K562 (cell line): Measurements from ENCODE around the gene IGF1R. TPM values are rescaled to one million over a fixed set of nuclear protein-coding genes. Genes with fewer than 3 reads are reported as not detected.

Experiments used
- ATAC-seq: fragments of 200-7000 bp; cut with Tn5 transposase; 3 replicates; pipeline ENCODE4 v1.9.1; 2020; ENCODE audit warnings: moderate library complexity
- BruUV-seq: library from RNA; stranded (reverse); fragments of 400-500 nt; replicated peaks from 2 replicates; lab custom pipeline; 2021; lab: Mats Ljungman, UMichigan
- CTCF ChIA-PET: fragments of 300-600 bp; formaldehyde crosslinking; extraction: SDS; loops from one replicate; lab custom pipeline; 2021; ENCODE audit warnings: low intra/inter-chr PET ratio; lab: Yijun Ruan, JAX
- POLR2A ChIA-PET: fragments of 300-600, 350-650 bp; sonication (Branson Sonifier 250); formaldehyde crosslinking; extraction: SDS; loops from one replicate; lab custom pipeline; 2021; ENCODE audit warnings: antibody characterized with exemption, inconsistent platforms; lab: Yijun Ruan, JAX
- DNase-seq, 4 experiments: peaks; one replicate each; pipeline versions ENCODE4 v3.0.0 to v3.0.0-alpha.2; 2011 to 2018; ENCODE audit warnings: low spot score in 3 of 4, mixed read lengths in 3 of 4; ENCODE audit errors: extremely low read depth in 1 of 4
- FAIRE-seq: peaks from 2 replicates; lab custom pipeline; 2011; peaks lifted over from hg19 to GRCh38; lab: Jason Lieb, UNC
- H2AFZ ChIP-seq: 2 replicates; pipeline ENCODE4 v1.6.0; 2011; ENCODE audit warnings: low read depth, low read length, control low read depth, inconsistent platforms
- H3K27ac ChIP-seq: fragments of 200-600 bp; 3 replicates; pipeline ENCODE4 v1.8.0; 2011; ENCODE audit warnings: low read depth, mild to moderate bottlenecking, control low read depth, inconsistent platforms, low read length, moderate library complexity, mixed read lengths; ENCODE audit errors: extremely low read depth
- H3K27me3 ChIP-seq, 2 experiments: fragments of 300-600 bp in 1 of 2; 2 replicates in 1 of 2; 3 replicates in 1 of 2; pipeline versions ENCODE4 v1.6.0 to v1.8.0; 2011; ENCODE audit warnings: inconsistent platforms in 2 of 2, low read length in 2 of 2, mild to moderate bottlenecking in 1 of 2, mixed read lengths in 1 of 2, moderate library complexity in 1 of 2; ENCODE audit not compliant: control insufficient read depth in 2 of 2, insufficient read depth in 2 of 2
- H3K36me3 ChIP-seq: fragments of 300-600 bp; 3 replicates; pipeline ENCODE4 v1.8.0; 2011; ENCODE audit warnings: mild to moderate bottlenecking, low read length, inconsistent platforms; ENCODE audit not compliant: control insufficient read depth, insufficient read depth
- H3K4me1 ChIP-seq, 2 experiments: fragments of 200-600 bp in 1 of 2; replicated peaks in 1 of 2; 2 replicates in 1 of 2; 3 replicates in 1 of 2; pipeline versions ENCODE4 v1.5.1 to v1.8.0; 2011; ENCODE audit warnings: inconsistent platforms in 2 of 2, low read length in 2 of 2, mild to moderate bottlenecking in 1 of 2, mixed read lengths in 1 of 2, moderate library complexity in 1 of 2; ENCODE audit not compliant: control insufficient read depth in 2 of 2, insufficient read depth in 2 of 2
- H3K4me2 ChIP-seq: 2 replicates; pipeline ENCODE4 v1.6.1; 2011; ENCODE audit warnings: low read length, control low read depth, inconsistent platforms, mixed read lengths; ENCODE audit not compliant: insufficient read depth
- H3K4me3 ChIP-seq: fragments of 200-600 bp; sonication (generic), shearing (Covaris generic); 2 replicates; pipeline ENCODE4 v1.5.1; 2016; ENCODE audit warnings: control low read depth, inconsistent platforms
- H3K79me2 ChIP-seq: fragments of 200-600 bp; 3 replicates; pipeline ENCODE4 v1.8.0; 2011; ENCODE audit warnings: low read length, inconsistent platforms; ENCODE audit not compliant: control insufficient read depth, insufficient read depth
- H3K9ac ChIP-seq, 2 experiments: 2 replicates each; pipeline versions ENCODE4 v1.6.0 to v1.6.1; 2011; ENCODE audit warnings: low read depth in 2 of 2, low read length in 2 of 2, control low read depth in 1 of 2, inconsistent platforms in 1 of 2, mild to moderate bottlenecking in 1 of 2, mixed read lengths in 1 of 2; ENCODE audit not compliant: insufficient read depth in 1 of 2
- H3K9me1 ChIP-seq: one replicate; pipeline ENCODE4 v1.6.0; 2011; ENCODE audit warnings: inconsistent platforms, mild to moderate bottlenecking, low read length, moderate library complexity; ENCODE audit not compliant: control insufficient read depth, insufficient read depth
- H3K9me3 ChIP-seq: replicated peaks from 2 replicates; pipeline ENCODE4 v1.5.1; 2011; ENCODE audit warnings: low read depth, low read length, inconsistent platforms; ENCODE audit not compliant: control insufficient read depth, insufficient read depth
- H4K20me1 ChIP-seq: replicated peaks from 2 replicates; pipeline ENCODE4 v1.6.1; 2011; ENCODE audit warnings: low read length, inconsistent platforms, mixed read lengths; ENCODE audit not compliant: control insufficient read depth, insufficient read depth
- CREB3 ChIP-seq: fragments of 450-650 bp; conservative IDR thresholded peaks from 2 replicates; pipeline ENCODE4 v1.6.1; 2016; ENCODE audit warnings: missing genetic modification characterization, low read depth, mild to moderate bottlenecking, missing compliant biosample characterization, moderate library complexity
- HBP1 ChIP-seq: fragments of 450-650 bp; formaldehyde crosslinking; IDR thresholded peaks from 2 replicates; pipeline ENCODE4 v1.4.0; 2022; ENCODE audit warnings: missing genetic modification characterization
- NONO ChIP-seq, 2 experiments: fragments of 200-400 bp in 1 of 2; fragments of 450-650 bp in 1 of 2; formaldehyde crosslinking in 1 of 2; IDR thresholded peaks; 2 replicates each; pipeline ENCODE4 v1.6.1; 2017; ENCODE audit warnings: low read depth in 2 of 2, mild to moderate bottlenecking in 2 of 2, moderate library complexity in 2 of 2, low read length in 1 of 2
- NRF1 ChIP-seq, 2 experiments: fragments of 450-650 bp; IDR thresholded peaks in 1 of 2; conservative IDR thresholded peaks in 1 of 2; 2 replicates each; pipeline ENCODE4 v1.6.1; 2014; ENCODE audit warnings: mild to moderate bottlenecking in 2 of 2
- PRDM10 ChIP-seq: fragments of 450-650 bp; IDR thresholded peaks from 2 replicates; pipeline ENCODE4 v1.6.1; 2018; ENCODE audit not compliant: partially characterized antibody
- SMARCA4 ChIP-seq: fragments of 450-650 bp; IDR thresholded peaks from 2 replicates; pipeline ENCODE4 v1.6.1; 2016
- SRSF1 ChIP-seq: fragments of 200-400 bp; formaldehyde crosslinking; IDR thresholded peaks from 2 replicates; pipeline ENCODE4 v1.6.1; 2017; ENCODE audit warnings: mild to moderate bottlenecking, low read depth, low read length, moderate library complexity
- STAG1 ChIP-seq: sonication (generic); formaldehyde crosslinking; IDR thresholded peaks from 2 replicates; pipeline ENCODE4 v1.5.0; 2020; ENCODE audit warnings: missing genetic modification reagents, borderline replicate concordance
- TBL1XR1 ChIP-seq, 2 experiments: IDR thresholded peaks; 2 replicates each; pipeline ENCODE4 v1.6.1; 2012; ENCODE audit warnings: improper control_type of control experiment in 2 of 2, low read length in 2 of 2, mild to moderate bottlenecking in 1 of 2
- TFE3 ChIP-seq: fragments of 450-650 bp; formaldehyde crosslinking; IDR thresholded peaks from 2 replicates; pipeline ENCODE4 v1.4.0; 2020; ENCODE audit warnings: mild to moderate bottlenecking, mixed read lengths
- WGBS: fragments of 100-300 bp; shearing (Covaris generic); methylation state at CpG from one replicate; pipeline ENCODE4 v1.1.6; 2016; ENCODE audit warnings: low coverage, mixed read lengths; ENCODE audit not compliant: insufficient coverage; ENCODE audit errors: missing lambda C conversion rate; 5-methylcytosine and 5-hydroxymethylcytosine counted together
- in situ Hi-C: fragments of 300-500 bp; cut with MboI; formaldehyde crosslinking; loops from 4 replicates; pipeline ENCODE4 v1.15.0; 2018; ENCODE audit warnings: inconsistent platforms, mixed read lengths
- intact Hi-C: fragments of 100-400 bp; cut with micrococcal nuclease; formaldehyde crosslinking; loops from 2 replicates; pipeline ENCODE4 v1.14.2; 2022
- polyA plus RNA-seq, 8 experiments: library from polyadenylated mRNA; depleted of rRNA in 4 of 8; stranded (reverse) in 5 of 8; unstranded in 3 of 8; fragments of >200 nt; fragmentation: Nextera tagmentation in 2 of 8; fragmentation: Illumina TruSeq in 1 of 8; extraction: Ambion mirVana in 2 of 8; extraction: Trizol in 1 of 8; gene quantifications; 2 replicates each; pipeline versions ENCODE4 v1.2.1 to v1.2.3, GENCODE V29; 2011 to 2014; ENCODE audit warnings: inconsistent platforms in 1 of 8, missing spikeins in 1 of 8
- total RNA-seq, 7 experiments: library from RNA; depleted of rRNA in 6 of 7; stranded (reverse); fragments of >200 nt in 6 of 7; fragmentation: Illumina TruSeq in 2 of 7; extraction: Trizol in 2 of 7; gene quantifications; 2 replicates each; pipeline versions ENCODE4 v1.2.1 to v1.2.3, GENCODE V29; 2011 to 2021; ENCODE audit warnings: low replicate concordance in 1 of 7
- TF ChIP-seq, protein P1 (sequence below): sonication (generic); formaldehyde crosslinking; IDR thresholded peaks from 2 replicates; pipeline ENCODE4 v1.5.0; 2020; ENCODE audit warnings: missing genetic modification reagents

IGF1R gene
- total and polyA plus RNA-seq, 9 of the 15 experiments (the other 6 are each of a cell fraction or from before 2014, with no cell fraction given): 0.35 to 8.0 (median 1.6) TPM

DNA sequence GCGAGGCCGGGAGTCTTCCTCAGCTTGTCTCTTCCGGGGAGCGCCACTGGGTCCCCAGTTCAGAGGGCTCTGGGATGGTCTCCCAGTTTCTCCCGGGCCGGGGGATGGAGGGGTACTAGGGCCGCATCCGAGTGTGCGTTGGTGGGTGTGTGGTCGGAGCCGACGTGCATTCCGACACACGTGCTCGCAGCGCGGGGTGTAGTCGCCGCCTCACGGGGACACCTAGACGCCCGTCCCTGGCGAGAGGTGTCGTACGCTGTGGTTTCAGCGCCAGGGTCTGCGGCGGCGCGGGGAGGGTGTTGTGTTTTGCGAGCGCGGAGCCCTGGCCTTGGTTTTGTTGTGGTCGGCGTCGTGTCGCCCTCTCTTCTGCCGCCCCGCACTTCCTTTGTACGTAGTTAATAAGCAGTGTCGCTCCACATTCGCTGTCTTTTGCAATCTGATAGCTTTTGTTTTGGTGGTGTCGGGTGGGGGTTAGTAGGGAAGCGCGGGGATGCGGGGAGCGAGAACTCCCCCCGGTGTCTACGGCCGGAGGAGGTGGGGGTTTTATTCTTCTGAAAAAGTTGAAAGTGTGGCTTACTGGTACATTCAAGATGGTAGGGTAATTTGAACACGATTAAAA, 2.2 kb downstream of the IGF1R start:
- Histone ChIP-seq H2AFZ (no peak overlapping the region), H3K4me2 (no peak overlapping the region), H3K9ac (no peak overlapping the region), H3K79me2 (no peaks in the 10 kb centered on the region), H3K27ac (no peak overlapping the region), H4K20me1 (no peaks in the 10 kb centered on the region; the same call in 1 of the 2 replicates), H3K4me3 (no peak overlapping the region), H3K27me3 (peaks cover 2 to 18% of the 10 kb centered on the region in 2 experiments; a peak in 3 of 5 replicates), H3K36me3 (no peaks in the 10 kb centered on the region), H3K4me1 (peaks cover 3 to 30% of the 10 kb centered on the region in 2 experiments; a peak in 4 of 5 replicates), H3K9me1 (no peaks in the 10 kb centered on the region), H3K9me3 (no peaks in the 10 kb centered on the region)
- CTCF ChIA-PET: no interaction called here
- BruUV-seq: no TSS peak
- ATAC-seq: no peak
- intact Hi-C loops: loop anchor here (10.0 kb wide), 1 partner anchor 424 kb away; no protein-coding TSS in a partner anchor
- POLR2A ChIA-PET: no interaction called here
- TF ChIP-seq TBL1XR1 (IDR thresholded peaks at IDR 0.05; ENCODE audit: low read length in 2 of 2) (no peak), CREB3 (tag) (no peak), NONO (IDR thresholded peaks at IDR 0.05; ENCODE audit: low read depth in 2 of 2, low read length in 1 of 2) (no peak), SMARCA4 (no peak), HBP1 (no peak), NRF1 (conservative IDR thresholded peaks at IDR 0.05 in 1 of 2, IDR thresholded peaks at IDR 0.05 in 1 of 2) (no peak), SRSF1 (no peak), PRDM10 (no peak), STAG1 (CRISPR knock-in tag) (no peak), TFE3 (CRISPR knock-in tag) (no peak)
- TF ChIP-seq, protein P1, sequence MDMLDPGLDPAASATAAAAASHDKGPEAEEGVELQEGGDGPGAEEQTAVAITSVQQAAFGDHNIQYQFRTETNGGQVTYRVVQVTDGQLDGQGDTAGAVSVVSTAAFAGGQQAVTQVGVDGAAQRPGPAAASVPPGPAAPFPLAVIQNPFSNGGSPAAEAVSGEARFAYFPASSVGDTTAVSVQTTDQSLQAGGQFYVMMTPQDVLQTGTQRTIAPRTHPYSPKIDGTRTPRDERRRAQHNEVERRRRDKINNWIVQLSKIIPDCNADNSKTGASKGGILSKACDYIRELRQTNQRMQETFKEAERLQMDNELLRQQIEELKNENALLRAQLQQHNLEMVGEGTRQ (CRISPR knock-in tag): no peak
- DNase-seq: no peak
- 91% methylated on average over 23 of the region's 51 CpGs for WGBS
- FAIRE-seq: no peak
- in situ Hi-C loops: no loop called here
